Left ventricle myocardium inferior (tissue), 1 donor: Measurements from ENCODE around the gene ZNF621. TPM values are rescaled to one million over a fixed set of nuclear protein-coding genes. Genes with fewer than 3 reads are reported as not detected.

Experiments used
- DNase-seq: peaks from one replicate; pipeline ENCODE4 v3.0.0-alpha.2; 2020
- H3K27ac ChIP-seq: fragments of 200-600 bp; replicated peaks from 2 replicates; pipeline ENCODE4 v1.8.0; 2021
- H3K27me3 ChIP-seq: fragments of 200-600 bp; 2 replicates; pipeline ENCODE4 v1.8.0; 2021; ENCODE audit warnings: low read depth
- H3K36me3 ChIP-seq: fragments of 200-600 bp; 2 replicates; pipeline ENCODE4 v1.8.0; 2021
- H3K4me1 ChIP-seq: fragments of 200-600 bp; 2 replicates; pipeline ENCODE4 v1.8.0; 2021
- H3K4me3 ChIP-seq: fragments of 200-600 bp; 2 replicates; pipeline ENCODE4 v1.8.0; 2021; ENCODE audit warnings: mild to moderate bottlenecking, moderate library complexity
- H3K9me3 ChIP-seq: fragments of 200-600 bp; replicated peaks from 2 replicates; pipeline ENCODE4 v1.8.0; 2021
- intact Hi-C: fragments of 100-400 bp; cut with micrococcal nuclease; formaldehyde crosslinking; loops from one replicate; pipeline ENCODE4 v1.11.0; 2022
- long read RNA-seq: library from polyadenylated mRNA; unstranded; transcript quantifications from one replicate; pipeline ENCODE4 v2.0.0, GENCODE V29; 2021
- total RNA-seq: library from RNA; stranded (reverse); fragmentation: NEBNext Ultra II Directional; extraction: Animal tissue kit (Norgen Biotek cat#: 25700); gene quantifications from one replicate; pipeline ENCODE4 v1.2.1, GENCODE V29; 2021
- TF ChIP-seq, protein P1 (sequence below): fragments of 200-600 bp; IDR thresholded peaks from 2 replicates; pipeline ENCODE4 v1.8.0; 2021; ENCODE audit warnings: antibody characterized with exemption, mild to moderate bottlenecking, borderline replicate concordance
- donor health status: DM: no; HTN: yes; CAD: no; lungs with severe emphysema.

The ZNF621 gene
- 10.2 TPM for total RNA-seq
- long read RNA-seq, full-length matches to known transcripts, result 6 of 8 reads
- long read RNA-seq, partial matches to known transcripts, result 0 of 8 reads
- long read RNA-seq, other reads (novel, unspliced or antisense), result 2 of 8 reads

DNA sequence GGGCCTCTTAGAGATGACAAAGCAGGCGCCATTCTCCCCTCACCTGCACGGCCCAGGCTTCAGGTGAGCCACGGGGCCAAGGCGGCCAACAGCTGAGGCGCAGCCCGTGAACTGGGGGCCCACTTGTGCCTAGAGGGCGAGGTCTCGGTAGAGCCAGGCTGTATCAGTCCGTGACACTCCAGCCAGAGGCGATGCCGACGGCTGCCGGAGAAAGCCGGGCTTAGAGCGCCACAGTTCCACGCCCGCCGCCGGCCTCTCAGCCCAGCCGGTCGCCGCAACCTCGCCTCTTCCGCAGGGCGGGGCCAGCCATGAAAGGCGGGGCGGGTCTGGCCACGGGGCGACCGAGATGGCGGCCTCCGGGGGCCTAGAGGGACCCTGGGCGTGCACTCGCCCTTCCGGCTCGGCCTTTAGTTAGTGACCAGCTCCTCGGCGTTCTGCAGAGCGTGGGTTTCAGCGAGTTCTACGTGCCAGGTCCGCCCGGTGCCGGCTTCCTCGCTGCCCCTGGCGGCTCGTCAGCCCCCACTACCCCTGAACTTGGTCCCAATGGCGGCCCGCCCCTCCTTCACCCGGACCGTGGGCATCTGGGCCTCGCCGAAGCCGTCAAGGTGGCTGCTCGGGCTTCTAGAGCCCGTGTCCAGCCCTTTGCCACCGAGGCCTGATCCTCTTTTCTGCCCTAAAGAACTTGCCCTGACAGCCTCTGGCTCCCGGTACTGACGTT lies at the start of gene ZNF621:
ZNF621 (plus strand) TSS at position 393 of the 718 bp plus-strand sequence. CDS start 881 bp downstream, outside the sequence.
- H3K27me3 ChIP-seq, result no peaks in the 10 kb centered on the region
- TF ChIP-seq, protein P1, sequence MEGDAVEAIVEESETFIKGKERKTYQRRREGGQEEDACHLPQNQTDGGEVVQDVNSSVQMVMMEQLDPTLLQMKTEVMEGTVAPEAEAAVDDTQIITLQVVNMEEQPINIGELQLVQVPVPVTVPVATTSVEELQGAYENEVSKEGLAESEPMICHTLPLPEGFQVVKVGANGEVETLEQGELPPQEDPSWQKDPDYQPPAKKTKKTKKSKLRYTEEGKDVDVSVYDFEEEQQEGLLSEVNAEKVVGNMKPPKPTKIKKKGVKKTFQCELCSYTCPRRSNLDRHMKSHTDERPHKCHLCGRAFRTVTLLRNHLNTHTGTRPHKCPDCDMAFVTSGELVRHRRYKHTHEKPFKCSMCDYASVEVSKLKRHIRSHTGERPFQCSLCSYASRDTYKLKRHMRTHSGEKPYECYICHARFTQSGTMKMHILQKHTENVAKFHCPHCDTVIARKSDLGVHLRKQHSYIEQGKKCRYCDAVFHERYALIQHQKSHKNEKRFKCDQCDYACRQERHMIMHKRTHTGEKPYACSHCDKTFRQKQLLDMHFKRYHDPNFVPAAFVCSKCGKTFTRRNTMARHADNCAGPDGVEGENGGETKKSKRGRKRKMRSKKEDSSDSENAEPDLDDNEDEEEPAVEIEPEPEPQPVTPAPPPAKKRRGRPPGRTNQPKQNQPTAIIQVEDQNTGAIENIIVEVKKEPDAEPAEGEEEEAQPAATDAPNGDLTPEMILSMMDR, result no peak
- H3K9me3 ChIP-seq, result no peaks in the 10 kb centered on the region
- peaks cover 28% of the 10 kb centered on the region for H3K4me1 ChIP-seq
- peak within 1 kb of the TSS; percentile 93 for H3K27ac ChIP-seq
- H3K36me3 ChIP-seq, result peaks cover 33% of the 10 kb centered on the region
- peak; percentile 93 for DNase-seq
- intact Hi-C loops, result no loop called here
- peak within 1 kb of the TSS; percentile 82 for H3K4me3 ChIP-seq

DNA sequence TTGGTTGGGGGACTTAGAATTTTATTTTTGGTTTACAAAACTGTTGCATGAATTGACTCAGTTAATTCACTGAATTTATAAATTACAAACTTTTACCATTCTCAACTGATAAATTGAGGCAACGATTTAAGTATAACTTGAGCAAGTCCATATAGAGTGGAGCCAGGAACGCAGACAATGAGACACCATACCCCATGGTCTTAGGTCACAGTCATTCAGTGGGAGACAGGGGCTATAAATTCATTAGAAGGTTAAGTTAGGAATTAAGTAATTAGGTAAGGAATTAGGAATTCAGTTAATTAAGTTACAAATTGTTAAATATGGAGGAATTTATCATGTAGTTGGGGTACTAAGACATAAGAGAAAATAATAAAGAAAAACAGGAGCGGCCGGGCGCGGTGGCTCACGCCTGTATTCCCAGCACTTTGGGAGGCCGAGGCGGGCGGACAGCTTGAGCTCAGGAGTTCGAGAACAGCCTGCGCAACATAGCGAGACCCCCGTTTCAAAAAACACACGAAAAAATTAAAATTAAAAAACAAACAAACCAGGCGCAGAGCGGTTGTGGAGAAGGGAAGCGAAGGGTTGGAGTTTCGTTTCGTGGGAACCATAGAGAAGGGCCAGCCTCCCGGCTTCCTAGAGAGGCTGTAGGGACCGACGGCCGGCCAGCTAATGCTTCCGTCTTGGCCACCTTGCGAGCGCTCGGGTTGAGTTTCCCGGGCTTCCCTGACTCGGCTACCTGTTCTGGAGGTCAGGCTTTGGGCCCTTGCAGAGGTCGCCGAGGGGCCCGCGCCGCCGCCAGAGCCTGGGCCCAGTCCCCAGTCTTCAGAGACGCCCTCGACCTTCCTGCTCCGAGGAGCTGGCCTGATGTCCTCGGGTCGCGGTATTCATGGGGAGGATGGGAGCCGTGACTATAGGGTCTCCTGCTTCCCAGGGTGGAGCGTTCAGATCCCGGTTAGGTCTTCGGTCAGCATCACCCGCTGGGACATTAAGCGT lies 48.0 kb upstream of the ZNF621 start, which contains the start of gene ZNF619:
ZNF619 (plus strand) TSS at position 645 of the 993 bp plus-strand sequence. CDS start 858 bp downstream, outside the sequence.
- TF ChIP-seq, protein P1, result no peak
- peak within 1 kb of the TSS; percentile 88 for H3K4me3 ChIP-seq
- intact Hi-C loops, result no loop called here
- H3K9me3 ChIP-seq, result no peaks in the 10 kb centered on the region
- peak; percentile 76 for DNase-seq
- H3K27ac ChIP-seq, result peak within 1 kb of the TSS; percentile 80
- H3K27me3 ChIP-seq, result no peaks in the 10 kb centered on the region
- H3K36me3 ChIP-seq, result peaks cover 32% of the 10 kb centered on the region
- peaks cover 19% of the 10 kb centered on the region for H3K4me1 ChIP-seq

DNA sequence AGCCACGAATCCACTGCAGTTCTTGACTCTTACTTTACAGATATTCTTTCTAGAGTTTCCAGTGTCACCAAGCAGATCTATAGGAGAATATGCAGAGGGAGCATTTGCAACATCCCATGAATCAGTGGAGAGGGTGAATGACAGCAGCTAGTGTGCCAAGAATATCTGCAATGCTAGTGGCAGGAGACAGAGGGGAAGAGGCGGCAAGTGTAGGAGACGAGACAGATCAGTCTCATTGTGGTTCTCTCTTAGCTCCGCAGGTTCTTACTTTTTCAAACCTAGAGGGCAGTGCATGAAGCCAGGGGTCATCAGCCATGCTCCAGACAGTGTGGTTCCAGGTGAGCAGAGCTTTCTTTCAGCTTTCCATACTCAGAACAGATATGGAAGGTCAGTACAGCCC lies 47.1 kb upstream of the ZNF621 start:
- peak overlapping the region; percentile 80 for H3K27ac ChIP-seq
- no peaks in the 10 kb centered on the region for H3K9me3 ChIP-seq
- no peak for DNase-seq
- no peaks in the 10 kb centered on the region for H3K27me3 ChIP-seq
- H3K4me3 ChIP-seq, result peak overlapping the region; percentile 88
- TF ChIP-seq, protein P1, result no peak
- intact Hi-C loops, result no loop called here
- H3K36me3 ChIP-seq, result peaks cover 41% of the 10 kb centered on the region
- H3K4me1 ChIP-seq, result peaks cover 19% of the 10 kb centered on the region

DNA sequence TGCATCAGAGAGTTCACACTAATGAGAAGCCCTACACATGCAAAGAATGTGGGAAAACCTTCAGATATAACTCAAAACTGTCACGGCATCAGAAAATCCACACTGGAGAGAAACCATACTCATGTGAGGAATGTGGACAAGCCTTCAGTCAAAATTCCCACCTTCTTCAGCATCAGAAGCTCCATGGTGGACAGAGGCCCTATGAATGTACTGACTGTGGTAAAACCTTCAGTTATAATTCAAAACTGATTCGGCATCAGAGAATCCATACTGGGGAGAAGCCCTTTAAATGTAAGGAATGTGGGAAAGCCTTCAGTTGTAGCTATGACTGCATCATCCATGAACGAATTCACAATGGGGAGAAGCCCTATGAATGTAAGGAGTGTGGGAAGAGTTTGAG lies 37.6 kb upstream of the ZNF621 start:
- Histone ChIP-seq H3K4me3 (no peak overlapping the region), H3K27ac (no peak overlapping the region), H3K4me1 (no peaks in the 10 kb centered on the region), H3K36me3 (peaks cover 74% of the 10 kb centered on the region), H3K27me3 (no peaks in the 10 kb centered on the region), H3K9me3 (peaks cover 35% of the 10 kb centered on the region)
- TF ChIP-seq, protein P1, result no peak
- intact Hi-C loops, result no loop called here
- DNase-seq, result no peak

DNA sequence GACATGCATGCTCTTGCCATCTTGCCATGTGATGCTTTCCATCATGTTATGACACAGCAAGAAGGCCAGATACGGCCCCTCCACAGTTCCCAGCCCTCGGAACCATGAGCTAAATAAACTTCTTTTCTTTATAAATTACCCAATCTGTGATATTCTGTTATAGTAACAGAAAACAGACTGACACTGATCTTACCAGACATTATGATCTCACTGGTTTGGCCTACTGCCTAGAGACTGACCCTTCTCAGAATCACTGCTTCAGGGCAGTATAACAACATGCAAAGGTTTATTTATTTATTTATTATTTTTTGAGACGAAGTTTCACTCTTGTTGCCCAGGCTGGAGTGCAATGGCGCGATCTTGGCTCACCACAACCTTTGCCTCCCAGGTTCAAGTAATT lies 33.8 kb upstream of the ZNF621 start:
- no peak overlapping the region for H3K27ac ChIP-seq
- H3K27me3 ChIP-seq, result no peaks in the 10 kb centered on the region
- no peaks in the 10 kb centered on the region for H3K4me1 ChIP-seq
- TF ChIP-seq, protein P1, result no peak
- H3K4me3 ChIP-seq, result no peak overlapping the region
- no peak for DNase-seq
- peaks cover 36% of the 10 kb centered on the region for H3K36me3 ChIP-seq
- peaks cover 33% of the 10 kb centered on the region for H3K9me3 ChIP-seq
- intact Hi-C loops, result no loop called here
